ENCODE measurements around the gene UTS2B.

The UTS2B gene

DNA sequence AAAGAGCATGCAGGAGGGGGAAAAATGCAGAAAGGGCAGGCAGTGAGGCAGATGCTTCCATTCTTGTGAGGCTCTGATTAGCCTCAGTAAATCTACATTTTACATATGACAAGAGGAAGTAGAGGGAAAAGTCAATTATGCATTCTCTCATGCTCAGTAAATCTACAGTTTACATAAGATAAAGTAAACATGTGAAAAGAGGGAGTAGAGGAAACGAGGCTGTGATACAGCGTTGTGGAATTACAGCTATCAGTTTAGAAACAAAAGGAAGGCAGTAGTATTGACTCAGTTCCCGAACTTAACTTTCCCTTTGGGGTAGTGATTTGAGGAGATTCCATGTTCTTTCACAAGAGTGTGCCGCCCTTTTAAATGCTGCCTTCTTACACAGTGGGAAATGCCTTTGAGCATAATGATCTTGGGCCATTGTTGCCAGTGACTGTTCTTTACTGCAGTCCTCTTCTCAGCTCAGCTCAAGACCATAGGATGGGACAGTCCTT, 92.0 kb downstream of the UTS2B start:
- DNase-seq (ENCODE audit: low read depth, low spot score): no peak

DNA sequence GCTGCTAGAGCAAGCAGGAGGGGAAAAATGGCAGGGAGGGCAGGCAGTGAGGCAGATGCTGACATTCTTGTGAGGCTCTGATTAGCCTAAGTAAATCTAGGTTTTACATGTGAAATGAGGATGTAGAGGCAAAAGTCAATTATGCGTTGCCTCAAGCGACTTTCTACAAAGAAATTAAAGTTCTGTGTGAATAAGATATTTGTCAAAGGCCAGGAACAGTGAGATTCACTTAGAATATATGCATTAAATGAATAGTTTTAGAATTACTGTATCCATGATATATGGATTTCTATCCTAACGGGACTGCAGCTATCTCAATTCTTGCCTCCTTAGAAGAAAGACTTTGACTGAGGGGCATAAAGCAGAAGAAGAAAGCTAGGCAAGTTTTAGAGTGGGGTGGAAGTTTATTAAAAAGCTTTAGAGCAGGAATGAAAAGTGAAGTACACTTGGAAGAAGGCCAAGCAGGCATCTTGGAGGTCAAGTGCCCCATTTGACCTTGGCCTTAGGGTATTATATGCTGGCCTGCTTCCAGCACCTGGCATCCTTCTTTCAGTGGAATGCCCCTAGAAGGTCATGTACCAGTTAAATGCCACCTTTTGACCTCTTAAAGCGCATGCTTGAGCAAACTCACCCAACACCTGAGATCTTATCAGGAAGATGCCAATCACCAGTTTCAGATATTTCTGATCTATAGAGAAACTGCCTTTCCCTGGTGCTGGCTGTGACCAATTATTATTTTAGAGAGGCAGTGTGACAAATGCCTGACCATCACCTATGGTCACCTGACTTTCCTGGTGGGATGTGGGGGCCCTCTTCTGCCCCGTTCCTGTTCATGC, 93.1 kb downstream of the UTS2B start:
- DNase-seq (ENCODE audit: low read depth, low spot score): no peak

- no peak for DNase-seq (ENCODE audit: low read depth, low spot score)
These were observed 93.7 kb downstream of the UTS2B start for GRCh38 chr3:191236646-191237045.

- DNase-seq (ENCODE audit: low read depth, low spot score): no peak
These were observed 94.7 kb downstream of the UTS2B start for GRCh38 chr3:191235331-191236314.

DNA sequence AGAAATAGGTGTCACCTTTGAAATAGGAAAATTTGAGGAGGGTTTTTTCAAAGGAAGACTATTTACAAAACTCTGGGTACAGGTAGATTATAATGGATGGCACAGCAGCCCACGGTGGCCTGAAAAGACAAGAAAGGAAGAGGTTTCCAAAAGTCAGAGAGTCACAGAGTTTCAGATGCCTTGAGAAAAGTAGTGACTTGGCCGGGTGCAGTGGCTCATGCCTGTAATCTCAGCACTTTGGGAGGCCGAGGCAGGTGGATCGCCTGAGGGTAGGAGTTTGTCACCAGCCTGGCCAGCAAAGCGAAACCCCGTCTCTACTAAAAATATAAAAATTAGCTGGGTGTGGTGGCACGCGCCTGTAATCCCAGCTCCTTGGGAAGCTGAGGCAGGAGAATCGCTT, 96.1 kb downstream of the UTS2B start:
- no peak for DNase-seq (ENCODE audit: low read depth, low spot score)

DNA sequence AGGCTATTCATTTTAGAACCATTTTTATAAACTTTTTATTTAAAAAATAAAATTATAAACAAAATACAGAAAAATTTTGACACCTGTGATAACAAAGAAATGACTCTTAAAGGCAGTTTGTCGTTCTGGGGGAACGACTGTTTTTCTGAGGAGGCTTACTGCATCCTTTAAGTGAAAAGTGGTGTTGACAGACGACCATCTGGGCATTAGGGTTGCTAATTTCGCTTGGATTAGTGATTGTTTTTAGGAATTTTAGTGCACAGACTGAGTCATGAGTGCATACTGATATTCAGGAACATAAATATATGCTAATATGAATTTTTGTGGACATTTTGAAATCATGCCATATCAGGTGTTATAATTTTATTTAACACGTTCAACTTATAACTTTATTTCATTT, 102.8 kb downstream of the UTS2B start:
- no peak for DNase-seq (ENCODE audit: low read depth, low spot score)

DNA sequence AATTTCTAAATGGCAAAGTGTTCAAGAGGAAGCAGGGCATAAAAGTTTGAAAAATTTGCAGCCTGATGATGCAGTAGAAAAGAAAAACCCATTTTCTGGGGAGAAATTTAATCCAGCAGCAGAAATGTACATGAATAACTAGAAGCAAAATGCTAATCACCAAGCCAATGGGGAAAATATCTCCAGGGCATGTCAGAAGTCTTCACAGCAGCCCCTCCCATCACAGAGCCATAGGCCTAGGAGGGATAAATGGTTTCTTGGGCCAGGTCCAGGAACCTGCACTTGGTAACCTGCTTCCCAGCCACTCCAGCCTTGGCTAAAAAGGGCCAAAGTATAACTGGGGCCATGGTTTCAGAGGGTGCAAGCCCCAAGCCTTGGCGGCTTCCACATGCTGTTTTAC, 108.7 kb downstream of the UTS2B start:
- no peak for DNase-seq (ENCODE audit: low read depth, low spot score)

DNA sequence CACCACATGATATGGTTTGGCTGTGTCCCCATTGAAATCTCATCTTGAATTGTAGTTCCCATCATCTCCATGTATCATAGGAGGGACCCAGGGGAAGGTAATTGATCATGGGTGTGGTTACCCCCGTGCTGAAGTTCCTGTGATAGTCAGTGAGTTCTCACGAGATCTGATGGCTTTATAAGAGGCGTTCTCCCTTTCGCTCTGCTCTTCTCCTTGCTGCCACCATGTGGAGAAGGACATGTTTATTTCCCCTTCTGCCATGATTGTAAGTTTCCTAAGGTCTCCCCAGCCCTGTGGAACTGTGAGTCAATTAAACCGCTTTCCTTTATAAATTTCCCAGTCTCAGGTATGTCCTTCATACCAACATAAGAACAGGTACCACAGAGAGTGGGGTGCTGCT, 109.4 kb downstream of the UTS2B start:
- DNase-seq (ENCODE audit: low read depth, low spot score): no peak

- no peak for DNase-seq (ENCODE audit: low read depth, low spot score)
These were observed 113.0 kb downstream of the UTS2B start for GRCh38 chr3:191217301-191217700.

Measured in activated CD4-positive, CD25-positive, alpha-beta regulatory T cell treated with anti-CD3 and anti-CD28 coated beads, Interleukin-2, amount 50 U/mL, for 16 hours (primary cell).